ENCODE measurements around the gene ZIC4. TPM values are rescaled to one million over a fixed set of nuclear protein-coding genes. Genes with fewer than 3 reads are reported as not detected.

Gene ZIC4
- total and polyA plus RNA-seq, 2 of the 4 experiments (the other 2 are of a cell fraction) = not detected

DNA sequence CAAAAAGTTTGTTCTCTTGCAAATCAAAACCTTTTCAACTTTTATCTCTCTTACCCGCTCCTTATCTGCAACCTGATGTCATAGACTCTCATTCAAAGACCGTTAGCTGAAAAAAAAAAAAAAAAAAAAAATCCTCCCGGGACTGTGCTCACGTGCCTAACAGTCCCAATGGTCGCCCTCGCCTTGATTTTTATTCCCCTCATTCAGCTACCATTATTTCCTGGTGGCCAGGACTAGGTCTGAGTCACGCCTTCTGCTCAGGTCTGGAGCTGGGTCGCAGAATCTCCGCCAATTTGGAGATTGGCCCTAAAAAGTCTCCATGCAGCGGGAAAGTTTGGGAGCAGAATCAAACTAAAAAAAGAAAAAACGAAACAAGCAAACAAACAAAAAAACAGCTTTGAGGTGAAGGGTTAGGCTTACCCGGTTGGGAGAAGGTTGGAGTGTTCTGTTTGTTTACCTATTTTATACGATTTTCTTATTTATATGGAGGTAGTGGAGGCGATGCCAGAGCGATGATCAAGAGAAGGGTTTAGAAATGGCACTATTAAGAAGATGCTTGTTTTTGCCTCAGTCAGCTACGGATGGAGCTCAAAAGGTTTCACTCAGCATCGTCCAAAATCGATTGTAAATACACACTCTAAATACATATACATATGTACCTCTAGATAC is 51.1 kb downstream of the ZIC4 start:
- CTCF ChIA-PET = interaction anchor here (0.7 kb wide), 1 partner anchor 154 kb away, joined by 3 read pairs; no protein-coding TSS in a partner anchor
- H2AK9ac ChIP-seq (replicated peaks; ENCODE audit: low read depth, low read length, poor library complexity) = no peak overlapping the region
- dilution Hi-C loops (cut with HindIII; ENCODE audit: low sequenced_read_pairs, unreplicated experiment) = no loop called here

More for the DNA sequence above, 51.1 kb downstream of the ZIC4 start:
- BruUV-seq (replicated peaks) = no TSS peak
- DNase-seq = no peak
- POLR2A ChIA-PET (ENCODE audit: unreplicated experiment) = no interaction called here
- no peak overlapping the region for H2AFZ ChIP-seq (replicated peaks; ENCODE audit: low read length, poor library complexity)
- intact Hi-C loops (cut with micrococcal nuclease) = no loop called here
- no peaks in the 10 kb centered on the region for H3K4me1 ChIP-seq (ENCODE audit: control insufficient read depth, insufficient read depth, low read length)
- no peak for ATAC-seq (ENCODE audit: low read depth)
- H3K4me2 ChIP-seq (ENCODE audit: low read depth, low read length) = no peak overlapping the region
- no peak overlapping the region for H2BK5ac ChIP-seq (ENCODE audit: low read depth, low read length, poor library complexity, severe bottlenecking)
- H3K9ac ChIP-seq (ENCODE audit: low read depth, low read length) = no peak overlapping the region
- H3K4ac ChIP-seq (ENCODE audit: low read depth, low read length) = no peak overlapping the region
- no peak for TF ChIP-seq BHLHE40 (IDR thresholded peaks at IDR 0.05; ENCODE audit: low read depth, low read length)
- no peak for TF ChIP-seq MAZ (IDR thresholded peaks at IDR 0.05; ENCODE audit: borderline replicate concordance, low read depth, low read length)
- TF ChIP-seq MAFK (IDR thresholded peaks at IDR 0.05; ENCODE audit: low read depth, low read length) = no peak
- TF ChIP-seq, protein P1, sequence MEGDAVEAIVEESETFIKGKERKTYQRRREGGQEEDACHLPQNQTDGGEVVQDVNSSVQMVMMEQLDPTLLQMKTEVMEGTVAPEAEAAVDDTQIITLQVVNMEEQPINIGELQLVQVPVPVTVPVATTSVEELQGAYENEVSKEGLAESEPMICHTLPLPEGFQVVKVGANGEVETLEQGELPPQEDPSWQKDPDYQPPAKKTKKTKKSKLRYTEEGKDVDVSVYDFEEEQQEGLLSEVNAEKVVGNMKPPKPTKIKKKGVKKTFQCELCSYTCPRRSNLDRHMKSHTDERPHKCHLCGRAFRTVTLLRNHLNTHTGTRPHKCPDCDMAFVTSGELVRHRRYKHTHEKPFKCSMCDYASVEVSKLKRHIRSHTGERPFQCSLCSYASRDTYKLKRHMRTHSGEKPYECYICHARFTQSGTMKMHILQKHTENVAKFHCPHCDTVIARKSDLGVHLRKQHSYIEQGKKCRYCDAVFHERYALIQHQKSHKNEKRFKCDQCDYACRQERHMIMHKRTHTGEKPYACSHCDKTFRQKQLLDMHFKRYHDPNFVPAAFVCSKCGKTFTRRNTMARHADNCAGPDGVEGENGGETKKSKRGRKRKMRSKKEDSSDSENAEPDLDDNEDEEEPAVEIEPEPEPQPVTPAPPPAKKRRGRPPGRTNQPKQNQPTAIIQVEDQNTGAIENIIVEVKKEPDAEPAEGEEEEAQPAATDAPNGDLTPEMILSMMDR (conservative IDR thresholded peaks at IDR 0.05; ENCODE audit: low read depth, low read length) = no peak
- TF ChIP-seq FOS (IDR thresholded peaks at IDR 0.05; ENCODE audit: low read depth, low read length) = no peak
- TF ChIP-seq CHD1 (IDR thresholded peaks at IDR 0.05; ENCODE audit: low read depth, low read length) = no peak
- TF ChIP-seq, protein P2, sequence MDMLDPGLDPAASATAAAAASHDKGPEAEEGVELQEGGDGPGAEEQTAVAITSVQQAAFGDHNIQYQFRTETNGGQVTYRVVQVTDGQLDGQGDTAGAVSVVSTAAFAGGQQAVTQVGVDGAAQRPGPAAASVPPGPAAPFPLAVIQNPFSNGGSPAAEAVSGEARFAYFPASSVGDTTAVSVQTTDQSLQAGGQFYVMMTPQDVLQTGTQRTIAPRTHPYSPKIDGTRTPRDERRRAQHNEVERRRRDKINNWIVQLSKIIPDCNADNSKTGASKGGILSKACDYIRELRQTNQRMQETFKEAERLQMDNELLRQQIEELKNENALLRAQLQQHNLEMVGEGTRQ (IDR thresholded peaks at IDR 0.05; ENCODE audit: low read depth, low read length) = no peak
- TF ChIP-seq NFE2L2 (IDR thresholded peaks at IDR 0.05; ENCODE audit: low read depth, low read length) = no peak
- no peak for TF ChIP-seq RAD21 (IDR thresholded peaks at IDR 0.05; ENCODE audit: low read length)
- TF ChIP-seq RCOR1 (IDR thresholded peaks at IDR 0.05; ENCODE audit: insufficient replicate concordance, low read length) = no peak
- TF ChIP-seq, protein P3, sequence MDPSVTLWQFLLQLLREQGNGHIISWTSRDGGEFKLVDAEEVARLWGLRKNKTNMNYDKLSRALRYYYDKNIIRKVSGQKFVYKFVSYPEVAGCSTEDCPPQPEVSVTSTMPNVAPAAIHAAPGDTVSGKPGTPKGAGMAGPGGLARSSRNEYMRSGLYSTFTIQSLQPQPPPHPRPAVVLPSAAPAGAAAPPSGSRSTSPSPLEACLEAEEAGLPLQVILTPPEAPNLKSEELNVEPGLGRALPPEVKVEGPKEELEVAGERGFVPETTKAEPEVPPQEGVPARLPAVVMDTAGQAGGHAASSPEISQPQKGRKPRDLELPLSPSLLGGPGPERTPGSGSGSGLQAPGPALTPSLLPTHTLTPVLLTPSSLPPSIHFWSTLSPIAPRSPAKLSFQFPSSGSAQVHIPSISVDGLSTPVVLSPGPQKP (IDR thresholded peaks at IDR 0.05; ENCODE audit: borderline replicate concordance, low read depth, low read length) = no peak
- no peak for TF ChIP-seq RFX5 (IDR thresholded peaks at IDR 0.05; ENCODE audit: low read depth, low read length)
- TF ChIP-seq POLR2A (IDR thresholded peaks at IDR 0.05; ENCODE audit: low read depth, low read length) = no peak
- TF ChIP-seq CEBPB (IDR thresholded peaks at IDR 0.05; ENCODE audit: low read depth, low read length) = no peak
- no peaks in the 10 kb centered on the region for H3K36me3 ChIP-seq (ENCODE audit: control insufficient read depth, insufficient read depth, low read length)
- H4K8ac ChIP-seq (ENCODE audit: low read depth in 2 of 2, low read length in 2 of 2) = no peak overlapping the region
- no CpG with 5 or more reads among the region's 18 CpGs for WGBS, 2 experiments (ENCODE audit: extremely low coverage in 2 of 2, insufficient read length in 1 of 2)
- no peak overlapping the region for H2BK120ac ChIP-seq (ENCODE audit: low read depth, low read length)
- H3K14ac ChIP-seq (replicated peaks; ENCODE audit: low read depth, low read length) = no peak overlapping the region
- H3K79me1 ChIP-seq (ENCODE audit: low read depth in 1 of 2, low read length in 2 of 2) = no peaks in the 10 kb centered on the region
- peaks cover 61% of the 10 kb centered on the region for H3K27me3 ChIP-seq (ENCODE audit: control insufficient read depth, insufficient read depth, low read length)
- in situ Hi-C loops (cut with MboI; ENCODE audit: low sequenced_read_pairs) = no loop called here
- no peak overlapping the region for H3K18ac ChIP-seq (ENCODE audit: low read depth, low read length)
- H4K91ac ChIP-seq (ENCODE audit: insufficient read depth, low read depth, low read length) = no peak overlapping the region
- H3K4me3 ChIP-seq (ENCODE audit: insufficient read depth, low read depth, low read length) = no peak overlapping the region
- H4K20me1 ChIP-seq (ENCODE audit: insufficient read depth, low read length) = no peaks in the 10 kb centered on the region
- H4K5ac ChIP-seq (ENCODE audit: low read depth, low read length) = no peak overlapping the region
- no peak overlapping the region for H2AK5ac ChIP-seq (ENCODE audit: low read depth, low read length)
- no peaks in the 10 kb centered on the region for H3K9me1 ChIP-seq (ENCODE audit: insufficient read depth, low read length)
- no peak overlapping the region for H2BK15ac ChIP-seq (ENCODE audit: low read depth, low read length)
- H2BK20ac ChIP-seq (ENCODE audit: low read depth, low read length) = no peak overlapping the region
- H3K27ac ChIP-seq (ENCODE audit: insufficient read depth, low read length) = no peak overlapping the region
- no peak overlapping the region for H3K56ac ChIP-seq (ENCODE audit: extremely low read depth, insufficient read depth, low read length)
- peaks cover 17% of the 10 kb centered on the region for H3K9me3 ChIP-seq (ENCODE audit: control insufficient read depth, insufficient read depth, low read length)
- no peak overlapping the region for H3K23ac ChIP-seq (ENCODE audit: low read depth, low read length)
